BJ (cell line): ENCODE measurements around the gene PTPRC. TPM values are rescaled to one million over a fixed set of nuclear protein-coding genes. Genes with fewer than 3 reads are reported as not detected.

Experiments
- CTCF ChIA-PET: fragments of 350-600 bp; formaldehyde crosslinking; extraction: SDS; loops from one replicate; lab custom pipeline; 2021; ENCODE audit warnings: antibody characterized with exemption, inconsistent platforms; lab: Yijun Ruan, JAX
- POLR2A ChIA-PET: fragments of 300-600 bp; sonication (Branson Sonifier 250); formaldehyde crosslinking; extraction: SDS; loops from one replicate; lab custom pipeline; 2021; ENCODE audit warnings: antibody characterized with exemption; lab: Charles Lee
- DNase-seq: peaks from one replicate; pipeline ENCODE4 v3.0.0-alpha.2; 2011; ENCODE audit warnings: low read depth
- H3K27me3 ChIP-seq: 2 replicates; pipeline ENCODE4 v1.6.0; 2011; ENCODE audit warnings: low read length; ENCODE audit not compliant: control insufficient read depth, insufficient read depth
- H3K36me3 ChIP-seq: 2 replicates; pipeline ENCODE4 v1.5.1; 2011; ENCODE audit warnings: low read length; ENCODE audit not compliant: control insufficient read depth, insufficient read depth
- H3K4me3 ChIP-seq: 2 replicates; pipeline ENCODE4 v1.5.1; 2011; ENCODE audit warnings: low read depth, mild to moderate bottlenecking, control low read depth, low read length
- CTCF ChIP-seq: IDR thresholded peaks from 2 replicates; pipeline ENCODE4 v1.5.1; 2011; ENCODE audit warnings: low read depth, mild to moderate bottlenecking, control low read depth, inconsistent platforms, low read length, moderate library complexity; ENCODE audit not compliant: insufficient read depth
- polyA plus RNA-seq: library from polyadenylated mRNA; depleted of rRNA; stranded (reverse); fragments of >200 nt; gene quantifications from 2 replicates; pipeline ENCODE4 v1.2.3, GENCODE V29; 2011; rRNA removed

The PTPRC gene
- polyA plus RNA-seq, 1 experiment = 0.22 TPM

- DNase-seq = no peak
- no peak overlapping the region for H3K4me3 ChIP-seq
- CTCF ChIA-PET = no interaction called here
- POLR2A ChIA-PET = no interaction called here
- no peaks in the 10 kb centered on the region for H3K36me3 ChIP-seq
- H3K27me3 ChIP-seq = no peaks in the 10 kb centered on the region
- no peak for TF ChIP-seq CTCF
These were observed 166.8 kb downstream of the PTPRC start for GRCh38 chr1:198805498-198806151.

- no peaks in the 10 kb centered on the region for H3K27me3 ChIP-seq
- ChIA-PET POLR2A (no interaction called here), CTCF (interaction anchor here (0.8 kb wide), 1 partner anchor 482 kb away, joined by 3 read pairs; no protein-coding TSS in a partner anchor)
- no peak overlapping the region for H3K4me3 ChIP-seq
- H3K36me3 ChIP-seq = no peaks in the 10 kb centered on the region
- DNase-seq = no peak
- TF ChIP-seq CTCF = no peak
These were observed 168.0 kb downstream of the PTPRC start for GRCh38 chr1:198806861-198807260.

Other genes with a start within 250 kb of the PTPRC start
- not detected in 2 replicates for gene ATP6V1G3, start 98.4 kb upstream of the PTPRC start, polyA plus RNA-seq